HepG2 (cell line): ENCODE data around the gene RAB3D. TPM values are rescaled to one million over a fixed set of nuclear protein-coding genes. Genes with fewer than 3 reads are reported as not detected.
A peak's percentile ranks its signal among the peaks of the same experiment; 100 is the strongest.

Source experiments
- AKAP8 ChIP-seq: sonication (generic); formaldehyde crosslinking; IDR thresholded peaks from 2 replicates; pipeline ENCODE4 v1.5.1; 2020; ENCODE audit warnings: mild to moderate bottlenecking, missing genetic modification reagents
- CREB3 ChIP-seq: sonication (generic); formaldehyde crosslinking; IDR thresholded peaks from 2 replicates; pipeline ENCODE4 v1.5.0; 2020; ENCODE audit warnings: missing genetic modification reagents
- E2F1 ChIP-seq: sonication (generic); formaldehyde crosslinking; IDR thresholded peaks from 2 replicates; pipeline ENCODE4 v1.5.0; 2020; ENCODE audit warnings: missing genetic modification reagents
- EEA1 ChIP-seq: sonication (generic); formaldehyde crosslinking; IDR thresholded peaks from 2 replicates; pipeline ENCODE4 v1.5.1; 2020; ENCODE audit warnings: mild to moderate bottlenecking, missing genetic modification reagents, borderline replicate concordance
- FOXA1 ChIP-seq, 2 experiments: fragments of 450-650 bp in 1 of 2; sonication (generic) in 1 of 2; formaldehyde crosslinking in 1 of 2; IDR thresholded peaks; 2 replicates each; pipeline versions ENCODE4 v1.4.0 to v1.6.1; 2016 to 2020; ENCODE audit warnings: missing genetic modification reagents in 1 of 2
- HMG20B ChIP-seq: conservative IDR thresholded peaks from 2 replicates; pipeline ENCODE4 v1.6.1; 2016; ENCODE audit warnings: missing genetic modification reagents, missing compliant biosample characterization
- HMGXB4 ChIP-seq, 2 experiments: sonication (generic) in 1 of 2; formaldehyde crosslinking in 1 of 2; IDR thresholded peaks; 2 replicates each; pipeline versions ENCODE4 v1.4.0 to v1.6.1; 2018 to 2020; ENCODE audit warnings: missing genetic modification reagents in 2 of 2, borderline replicate concordance in 1 of 2, low read depth in 1 of 2, mild to moderate bottlenecking in 1 of 2, missing biosample characterization in 1 of 2
- IKZF1 ChIP-seq: fragments of 450-650 bp; IDR thresholded peaks from 2 replicates; pipeline ENCODE4 v1.7.1; 2016
- IRF2 ChIP-seq: IDR thresholded peaks from 2 replicates; pipeline ENCODE4 v1.6.1; 2018; ENCODE audit warnings: missing genetic modification reagents, missing compliant biosample characterization
- KAT2B ChIP-seq: fragments of 150-350 bp; IDR thresholded peaks from 2 replicates; pipeline ENCODE4 v1.6.1; 2014; ENCODE audit warnings: low read depth, low read length, borderline replicate concordance
- KLF11 ChIP-seq: IDR thresholded peaks from 2 replicates; pipeline ENCODE4 v1.6.1; 2016; ENCODE audit warnings: missing compliant biosample characterization
- KMT2A ChIP-seq: sonication (generic); formaldehyde crosslinking; IDR thresholded peaks from 2 replicates; pipeline ENCODE4 v1.4.0; 2020; ENCODE audit warnings: missing genetic modification reagents
- PHF21A ChIP-seq: sonication (generic); formaldehyde crosslinking; IDR thresholded peaks from 2 replicates; pipeline ENCODE4 v1.5.0; 2020; ENCODE audit warnings: mild to moderate bottlenecking, missing genetic modification reagents
- POLR2AphosphoS5 ChIP-seq: IDR thresholded peaks from 2 replicates; pipeline ENCODE4 v1.6.1; 2012; ENCODE audit warnings: low read depth, low read length
- SCMH1 ChIP-seq: sonication (generic); formaldehyde crosslinking; IDR thresholded peaks from 2 replicates; pipeline ENCODE4 v1.9.0; 2021; ENCODE audit warnings: missing genetic modification reagents, mild to moderate bottlenecking, borderline replicate concordance
- SETDB1 ChIP-seq: sonication (generic); formaldehyde crosslinking; IDR thresholded peaks from 2 replicates; pipeline ENCODE4 v1.5.1; 2020; ENCODE audit warnings: missing genetic modification reagents, mild to moderate bottlenecking, borderline replicate concordance
- TEAD3 ChIP-seq: optimal IDR thresholded peaks from 2 replicates; pipeline ENCODE3; 2016; ENCODE audit warnings: borderline replicate concordance
- THAP11 ChIP-seq: IDR thresholded peaks from 2 replicates; pipeline ENCODE4 v1.6.1; 2016; ENCODE audit warnings: missing biosample characterization, missing genetic modification reagents
- YEATS2 ChIP-seq: sonication (generic); formaldehyde crosslinking; IDR thresholded peaks from 2 replicates; pipeline ENCODE4 v1.4.0; 2020; ENCODE audit warnings: missing genetic modification reagents, borderline replicate concordance
- ZBTB10 ChIP-seq: sonication (generic); formaldehyde crosslinking; IDR thresholded peaks from 2 replicates; pipeline ENCODE4 v1.4.0; 2020; ENCODE audit warnings: missing genetic modification reagents, borderline replicate concordance
- ZEB1 ChIP-seq: IDR thresholded peaks from 2 replicates; pipeline ENCODE4 v1.6.1; 2012; ENCODE audit warnings: mild to moderate bottlenecking, low read depth, inconsistent platforms; ENCODE audit not compliant: insufficient replicate concordance
- ZNF44 ChIP-seq: sonication (generic); formaldehyde crosslinking; IDR thresholded peaks from 2 replicates; pipeline ENCODE4 v1.5.1; 2020; ENCODE audit warnings: mild to moderate bottlenecking, missing genetic modification reagents
- ZNF547 ChIP-seq: sonication (generic); formaldehyde crosslinking; IDR thresholded peaks from 2 replicates; pipeline ENCODE4 v1.5.1; 2020; ENCODE audit warnings: mild to moderate bottlenecking, missing genetic modification reagents
- ZNF557 ChIP-seq: sonication (generic); formaldehyde crosslinking; IDR thresholded peaks from 2 replicates; pipeline ENCODE4 v1.4.0; 2020; ENCODE audit warnings: missing genetic modification reagents
- ZNF614 ChIP-seq: IDR thresholded peaks from 2 replicates; pipeline ENCODE4 v1.6.1; 2018; ENCODE audit warnings: missing biosample characterization, missing genetic modification reagents, inconsistent platforms, borderline replicate concordance
- polyA plus RNA-seq, 8 experiments: library from polyadenylated mRNA; depleted of rRNA in 3 of 8; stranded (reverse) in 7 of 8; unstranded in 1 of 8; fragments of >200 nt; fragmentation: Illumina TruSeq in 4 of 8; extraction: Trizol in 4 of 8; gene quantifications; 2 replicates each; pipeline versions ENCODE4 v1.2.1 to v1.2.3, GENCODE V29; 2011 to 2016; ENCODE audit warnings: low read depth in 4 of 8, missing spikeins in 1 of 8, mixed read lengths in 1 of 8; ENCODE audit not compliant: insufficient read depth in 1 of 8
- total RNA-seq, 5 experiments: library from RNA; depleted of rRNA; stranded (reverse); fragments of >200 nt; fragmentation: Illumina TruSeq; extraction: Trizol; gene quantifications; 2 replicates each; pipeline ENCODE4 v1.2.3, GENCODE V29; 2016; ENCODE audit warnings: low read depth in 1 of 5

Gene RAB3D
- total and polyA plus RNA-seq, 2 of the 13 experiments (the other 11 are each of a cell fraction or from before 2014, with no cell fraction given), result 2.0 to 16.1 TPM

GRCh38 chr19:11374433-11375142 lies 35.1 kb upstream of the RAB3D start, which contains the start of gene SWSAP1 (continued):
- TF ChIP-seq HMG20B (CRISPR knock-in tag) (no peak), SCMH1 (CRISPR knock-in tag) (no peak), ZNF557 (CRISPR knock-in tag) (no peak), AKAP8 (no peak), HMGXB4 (CRISPR knock-in tag; IDR thresholded peaks at IDR 0.05; ENCODE audit: borderline replicate concordance in 1 of 2, low read depth in 1 of 2) (peak; percentile 22 to 32; a peak in 1 of 4 replicates), PHF21A (CRISPR knock-in tag) (peak; percentile 56; the same call in 1 of the 2 replicates), E2F1 (CRISPR knock-in tag) (no peak), YEATS2 (CRISPR knock-in tag) (peak; percentile 77), ZEB1 (peak; percentile 82), POLR2AphosphoS5 (peak; percentile 85), ZNF614 (no peak), ZNF44 (CRISPR knock-in tag) (peak; percentile 87; the same call in 1 of the 2 replicates), CREB3 (CRISPR knock-in tag) (no peak), KMT2A (peak; percentile 29; the same call in 1 of the 2 replicates), IRF2 (CRISPR knock-in tag) (peak; percentile 33; the same call in 1 of the 2 replicates), THAP11 (CRISPR knock-in tag) (peak; percentile 84), EEA1 (CRISPR knock-in tag) (peak; percentile 77; the same call in 1 of the 2 replicates), KLF11 (peak; percentile 73), ZNF547 (CRISPR knock-in tag) (peak; percentile 54; the same call in 1 of the 2 replicates), TEAD3 (peak; percentile 58), SETDB1 (CRISPR knock-in tag) (no peak), ZBTB10 (no peak), IKZF1 (no peak), FOXA1 (IDR thresholded peaks at IDR 0.05) (no peak), FOXA1 (CRISPR knock-in tag; IDR thresholded peaks at IDR 0.05) (0 out of 2 replicates have a peak, but pooled peaks have one; percentile 17), KAT2B (no peak)
